Endothelial cell of umbilical vein (primary cell): ENCODE data around the gene DDX24. TPM values are rescaled to one million over a fixed set of nuclear protein-coding genes. Genes with fewer than 3 reads are reported as not detected.

Experiments used
- BruUV-seq: library from RNA; stranded (reverse); fragments of 400-500 nt; replicated peaks from 2 replicates; lab custom pipeline; 2021; lab: Mats Ljungman, UMichigan
- CTCF ChIA-PET: fragments of 300-600, 350-600 bp; sonication (Branson Sonifier 250); formaldehyde crosslinking; loops from one replicate; lab custom pipeline; 2021; ENCODE audit warnings: antibody characterized with exemption, inconsistent platforms; lab: Charles Lee
- POLR2A ChIA-PET: fragments of 300-600, 350-600 bp; sonication (Branson Sonifier 250); formaldehyde crosslinking; loops from one replicate; lab custom pipeline; 2021; ENCODE audit warnings: antibody characterized with exemption, inconsistent platforms; lab: Charles Lee
- DNase-seq: peaks from one replicate; pipeline ENCODE4 v3.0.0-alpha.2; 2011; ENCODE audit warnings: low read depth, low spot score
- FAIRE-seq: peaks from 2 replicates; lab custom pipeline; 2011; peaks lifted over from hg19 to GRCh38; lab: Jason Lieb, UNC
- H2AFZ ChIP-seq: 2 replicates; pipeline ENCODE4 v1.6.0; 2012; ENCODE audit warnings: low read depth, low read length, control low read depth, inconsistent platforms
- H3K27ac ChIP-seq: 2 replicates; pipeline ENCODE4 v1.5.1; 2011; ENCODE audit warnings: low read depth, mild to moderate bottlenecking, control low read depth, low read length, moderate library complexity; ENCODE audit not compliant: insufficient read depth
- H3K27me3 ChIP-seq, 2 experiments: 2 replicates each; pipeline versions ENCODE4 v1.6.0 to v1.6.1; 2011; ENCODE audit warnings: low read length in 2 of 2, mixed read lengths in 1 of 2; ENCODE audit not compliant: control insufficient read depth in 2 of 2, insufficient read depth in 2 of 2
- H3K36me3 ChIP-seq, 2 experiments: 2 replicates in 1 of 2; 3 replicates in 1 of 2; pipeline ENCODE4 v1.5.1; 2011; ENCODE audit warnings: low read length in 2 of 2, mild to moderate bottlenecking in 1 of 2, moderate library complexity in 1 of 2; ENCODE audit not compliant: control insufficient read depth in 2 of 2, insufficient read depth in 2 of 2; ENCODE audit errors: extremely low read depth in 1 of 2
- H3K4me1 ChIP-seq: 3 replicates; pipeline ENCODE4 v1.5.1; 2011; ENCODE audit warnings: mild to moderate bottlenecking, low read length; ENCODE audit not compliant: control insufficient read depth, insufficient read depth; ENCODE audit errors: extremely low read depth
- H3K4me2 ChIP-seq: 2 replicates; pipeline ENCODE4 v1.6.1; 2011; ENCODE audit warnings: low read length, control low read depth, mixed read lengths; ENCODE audit not compliant: insufficient read depth
- H3K4me3 ChIP-seq, 3 experiments: fragments of 200-600 bp in 1 of 3; sonication (generic), shearing (Covaris generic) in 1 of 3; replicated peaks in 1 of 3; 2 replicates each; pipeline ENCODE4 v1.5.1; 2011 to 2016; ENCODE audit warnings: control low read depth in 3 of 3, low read length in 3 of 3, mild to moderate bottlenecking in 2 of 3, inconsistent platforms in 1 of 3, low read depth in 1 of 3, moderate library complexity in 1 of 3; ENCODE audit not compliant: insufficient read depth in 1 of 3
- H3K79me2 ChIP-seq: 2 replicates; pipeline ENCODE4 v1.6.0; 2012; ENCODE audit warnings: low read length, inconsistent platforms; ENCODE audit not compliant: control insufficient read depth, insufficient read depth
- H3K9ac ChIP-seq: replicated peaks from 2 replicates; pipeline ENCODE3; 2011; ENCODE audit warnings: low read length, control low read depth; ENCODE audit not compliant: insufficient read depth; ENCODE audit errors: extremely low read depth
- H3K9me1 ChIP-seq: replicated peaks from 3 replicates; pipeline ENCODE4 v1.6.0; 2011; ENCODE audit warnings: mild to moderate bottlenecking, low read length; ENCODE audit not compliant: control insufficient read depth, insufficient read depth; ENCODE audit errors: extremely low read depth
- H3K9me3 ChIP-seq: replicated peaks from 2 replicates; pipeline ENCODE4 v1.5.1; 2012; ENCODE audit warnings: low read length, inconsistent platforms; ENCODE audit not compliant: control insufficient read depth, insufficient read depth
- H4K20me1 ChIP-seq: replicated peaks from 2 replicates; pipeline ENCODE3; 2011; ENCODE audit warnings: mild to moderate bottlenecking, low read length; ENCODE audit not compliant: control insufficient read depth, insufficient read depth; ENCODE audit errors: extremely low read depth
- EZH2 ChIP-seq: IDR thresholded peaks from 2 replicates; pipeline ENCODE4 v1.6.1; 2012; ENCODE audit warnings: borderline replicate concordance, low read depth, mild to moderate bottlenecking, moderate library complexity, low read length, inconsistent platforms; ENCODE audit not compliant: severe bottlenecking
- FOS ChIP-seq: IDR thresholded peaks from 2 replicates; pipeline ENCODE4 v1.6.1; 2011; ENCODE audit warnings: mild to moderate bottlenecking, low read length, moderate library complexity, borderline replicate concordance; ENCODE audit not compliant: insufficient read depth
- GATA2 ChIP-seq: IDR thresholded peaks from 2 replicates; pipeline ENCODE4 v1.7.0; 2011; ENCODE audit warnings: low read depth, mild to moderate bottlenecking, moderate library complexity, mixed read lengths, low read length; ENCODE audit not compliant: insufficient read length, insufficient read depth
- JUN ChIP-seq: IDR thresholded peaks from 2 replicates; pipeline ENCODE4 v1.6.1; 2011; ENCODE audit warnings: borderline replicate concordance, low read depth; ENCODE audit not compliant: insufficient read length, insufficient read depth
- MYC ChIP-seq: IDR thresholded peaks from one replicate; pipeline ENCODE4 v1.6.1; 2011; ENCODE audit warnings: mild to moderate bottlenecking, low read depth, low read length
- POLR2A ChIP-seq: IDR thresholded peaks from 2 replicates; pipeline ENCODE4 v1.6.1; 2012; ENCODE audit warnings: low read depth, mild to moderate bottlenecking, control low read depth, low read length
- POLR2AphosphoS5 ChIP-seq: IDR thresholded peaks from 2 replicates; pipeline ENCODE4 v1.6.1; 2012; ENCODE audit warnings: low read depth, mild to moderate bottlenecking, control low read depth, low read length, moderate library complexity; ENCODE audit not compliant: insufficient read depth
- dilution Hi-C: fragments of 300-500 bp; cut with MboI; formaldehyde crosslinking; loops from one replicate; pipeline ENCODE4 v1.15.0; 2019; ENCODE audit warnings: low sequenced_read_pairs; ENCODE audit not compliant: extremely low pct_ligation_motif_present
- intact Hi-C: fragments of 100-400 bp; cut with micrococcal nuclease; formaldehyde crosslinking; loops from one replicate; pipeline ENCODE4 v1.10.0; 2022
- polyA plus RNA-seq, 4 experiments: library from polyadenylated mRNA; depleted of rRNA in 3 of 4; stranded (reverse) in 3 of 4; unstranded in 1 of 4; fragments of >200 nt; gene quantifications; 2 replicates each; pipeline versions ENCODE4 v1.2.1 to v1.2.3, GENCODE V29; 2011 to 2012; ENCODE audit warnings: missing spikeins in 1 of 4
- total RNA-seq: library from RNA; stranded (reverse); gene quantifications from 2 replicates; pipeline ENCODE4 v1.2.3, GENCODE V29; 2021
- TF ChIP-seq, protein P1 (sequence below): IDR thresholded peaks from 2 replicates; pipeline ENCODE4 v1.6.1; 2011; ENCODE audit not compliant: insufficient read depth, insufficient read length
- TF ChIP-seq, protein P2 (sequence below), 2 donors: IDR thresholded peaks; 1 replicate in 1 of 2; 2 replicates in 1 of 2; pipeline ENCODE4 v1.5.1; 2011; ENCODE audit warnings: low read length in 2 of 2, mild to moderate bottlenecking in 2 of 2, moderate library complexity in 2 of 2, control low read depth in 1 of 2, inconsistent platforms in 1 of 2, low read depth in 1 of 2; ENCODE audit not compliant: insufficient read depth in 1 of 2; ENCODE audit errors: extremely low read depth in 1 of 2

The DDX24 gene
- total and polyA plus RNA-seq, 2 donors (not counting 3 experiments of a cell fraction or from before 2014, with no cell fraction given): 88.3 to 141 TPM

DNA sequence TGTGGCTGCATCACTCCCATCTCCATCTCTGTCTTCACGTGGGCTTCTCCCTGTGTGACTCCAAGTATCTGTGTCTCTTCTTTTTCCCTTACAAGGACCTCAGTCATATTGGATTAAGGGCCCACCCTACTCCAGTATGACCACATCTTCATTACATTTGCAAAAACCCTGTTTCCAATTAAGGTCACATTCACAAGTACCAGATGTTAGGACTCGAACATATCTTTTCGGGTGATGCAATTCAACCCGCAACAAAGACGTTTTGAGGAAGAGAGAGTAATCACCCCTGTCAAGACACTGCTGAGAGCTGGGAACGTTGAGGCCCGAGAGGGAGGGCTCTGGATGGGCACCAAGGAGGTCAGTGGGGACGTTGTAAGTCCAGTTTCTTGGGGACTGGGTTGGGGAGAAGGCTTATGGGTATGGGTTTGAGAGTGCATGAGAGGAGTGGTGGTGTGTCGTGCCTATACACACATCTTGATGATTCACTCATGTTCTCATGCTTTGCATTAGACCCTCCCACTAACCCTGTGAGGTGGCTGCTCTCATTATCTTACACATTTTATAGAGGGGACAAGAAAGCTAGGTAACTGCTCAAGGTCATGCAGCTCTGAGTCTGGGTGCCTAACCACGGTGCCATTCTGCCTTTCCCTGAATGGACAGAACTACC, 17.5 kb upstream of the DDX24 start:
- no peaks in the 10 kb centered on the region for H3K79me2 ChIP-seq
- FAIRE-seq (no peak), DNase-seq (no peak)
- intact Hi-C loops (no loop called here), dilution Hi-C loops (no loop called here)
- H3K9ac ChIP-seq: no peak overlapping the region
- no peak overlapping the region for H3K4me2 ChIP-seq
- H3K9me3 ChIP-seq: no peaks in the 10 kb centered on the region
- H3K27me3 ChIP-seq: no peaks in the 10 kb centered on the region
- no peaks in the 10 kb centered on the region for H4K20me1 ChIP-seq
- H3K4me3 ChIP-seq: no peak overlapping the region
- H3K4me1 ChIP-seq: no peaks in the 10 kb centered on the region
- ChIA-PET POLR2A (no interaction called here), CTCF (interaction anchor here (2.7 kb wide), 1 partner anchor 38 kb away, joined by 10 read pairs; no protein-coding TSS in a partner anchor)
- TF ChIP-seq MYC (no peak), EZH2 (no peak), POLR2A (no peak), JUN (no peak)
- TF ChIP-seq, protein P1, sequence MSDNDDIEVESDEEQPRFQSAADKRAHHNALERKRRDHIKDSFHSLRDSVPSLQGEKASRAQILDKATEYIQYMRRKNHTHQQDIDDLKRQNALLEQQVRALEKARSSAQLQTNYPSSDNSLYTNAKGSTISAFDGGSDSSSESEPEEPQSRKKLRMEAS: no peak
- H3K36me3 ChIP-seq: no peaks in the 10 kb centered on the region
- H3K9me1 ChIP-seq: no peaks in the 10 kb centered on the region
- no TSS peak for BruUV-seq
- no peak overlapping the region for H3K27ac ChIP-seq
- H2AFZ ChIP-seq: no peak overlapping the region

DNA sequence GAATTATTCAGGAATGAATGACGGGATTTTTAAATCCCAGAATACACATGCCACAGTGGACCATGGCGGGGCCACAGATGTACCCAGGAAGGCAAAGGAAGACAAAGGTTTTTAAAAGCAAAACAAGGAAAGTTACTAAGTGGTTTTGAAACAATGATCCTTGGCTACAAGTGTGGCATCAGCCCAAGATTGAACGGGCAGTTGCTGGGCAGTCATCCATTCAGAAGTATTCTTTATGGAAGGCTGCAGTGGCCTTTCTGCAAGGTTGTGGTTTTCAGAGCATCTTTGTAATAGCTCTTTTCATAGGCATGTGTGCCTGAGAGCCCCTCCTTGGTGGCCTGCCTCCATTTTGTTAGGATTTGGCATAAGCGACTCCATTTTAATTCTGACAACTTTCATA, 16.1 kb upstream of the DDX24 start:
- dilution Hi-C loops (no loop called here), intact Hi-C loops (no loop called here)
- no peaks in the 10 kb centered on the region for H3K9me3 ChIP-seq
- no TSS peak for BruUV-seq
- H4K20me1 ChIP-seq: no peaks in the 10 kb centered on the region
- no peaks in the 10 kb centered on the region for H3K9me1 ChIP-seq
- H3K27me3 ChIP-seq: no peaks in the 10 kb centered on the region
- no peak overlapping the region for H3K4me3 ChIP-seq
- no peaks in the 10 kb centered on the region for H3K36me3 ChIP-seq
- no peak overlapping the region for H2AFZ ChIP-seq
- H3K4me1 ChIP-seq: no peaks in the 10 kb centered on the region
- H3K27ac ChIP-seq: no peak overlapping the region
- no peak overlapping the region for H3K9ac ChIP-seq
- POLR2A ChIA-PET: no interaction called here
- CTCF ChIA-PET: interaction anchor here (1.5 kb wide), 1 partner anchor 40 kb away, joined by 6 read pairs; no protein-coding TSS in a partner anchor
- DNase-seq: no peak
- no peak for FAIRE-seq
- TF ChIP-seq POLR2A (no peak), FOS (no peak), MYC (no peak), POLR2AphosphoS5 (no peak), JUN (no peak), EZH2 (no peak), GATA2 (no peak)
- TF ChIP-seq, protein P1: no peak
- TF ChIP-seq, protein P2, sequence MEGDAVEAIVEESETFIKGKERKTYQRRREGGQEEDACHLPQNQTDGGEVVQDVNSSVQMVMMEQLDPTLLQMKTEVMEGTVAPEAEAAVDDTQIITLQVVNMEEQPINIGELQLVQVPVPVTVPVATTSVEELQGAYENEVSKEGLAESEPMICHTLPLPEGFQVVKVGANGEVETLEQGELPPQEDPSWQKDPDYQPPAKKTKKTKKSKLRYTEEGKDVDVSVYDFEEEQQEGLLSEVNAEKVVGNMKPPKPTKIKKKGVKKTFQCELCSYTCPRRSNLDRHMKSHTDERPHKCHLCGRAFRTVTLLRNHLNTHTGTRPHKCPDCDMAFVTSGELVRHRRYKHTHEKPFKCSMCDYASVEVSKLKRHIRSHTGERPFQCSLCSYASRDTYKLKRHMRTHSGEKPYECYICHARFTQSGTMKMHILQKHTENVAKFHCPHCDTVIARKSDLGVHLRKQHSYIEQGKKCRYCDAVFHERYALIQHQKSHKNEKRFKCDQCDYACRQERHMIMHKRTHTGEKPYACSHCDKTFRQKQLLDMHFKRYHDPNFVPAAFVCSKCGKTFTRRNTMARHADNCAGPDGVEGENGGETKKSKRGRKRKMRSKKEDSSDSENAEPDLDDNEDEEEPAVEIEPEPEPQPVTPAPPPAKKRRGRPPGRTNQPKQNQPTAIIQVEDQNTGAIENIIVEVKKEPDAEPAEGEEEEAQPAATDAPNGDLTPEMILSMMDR (IDR thresholded peaks at IDR 0.05; ENCODE audit: extremely low read depth in 1 of 2, insufficient read depth in 1 of 2, low read depth in 1 of 2, low read length in 2 of 2): no peak
- H3K4me2 ChIP-seq: no peak overlapping the region
- no peaks in the 10 kb centered on the region for H3K79me2 ChIP-seq
